Sigmoid colon (tissue), 7 donors: ENCODE data around the gene FAM9C. TPM values are rescaled to one million over a fixed set of nuclear protein-coding genes. Genes with fewer than 3 reads are reported as not detected.
"Not testable (repeated sequence)": the region's sequence is repeated elsewhere in the genome, so short reads cannot be mapped to it uniquely, and the experiment has no call there.

Experiments used
- DNase-seq: peaks from one replicate; pipeline ENCODE4 v3.0.0-alpha.2; 2019
- H3K27ac ChIP-seq, 4 donors: fragments of 200-600 bp; sonication (generic); one replicate each; pipeline ENCODE4 v1.5.1; 2016 to 2019; ENCODE audit warnings: mild to moderate bottlenecking in 1 of 4
- H3K27me3 ChIP-seq, 3 donors: fragments of 200-600 bp; sonication (generic); one replicate each; pipeline ENCODE4 v1.5.1; 2019; ENCODE audit warnings: mild to moderate bottlenecking in 1 of 3
- H3K36me3 ChIP-seq, 4 donors: fragments of 200-600 bp; sonication (generic); one replicate each; pipeline ENCODE4 v1.5.1; 2016 to 2019
- H3K4me1 ChIP-seq, 4 donors: fragments of 200-600 bp; sonication (generic); one replicate each; pipeline ENCODE4 v1.5.1; 2017 to 2019
- H3K4me3 ChIP-seq, 4 donors: fragments of 200-600 bp; sonication (generic); one replicate each; pipeline ENCODE4 v1.5.1; 2017 to 2019; ENCODE audit warnings: mild to moderate bottlenecking in 2 of 4, moderate library complexity in 1 of 4
- H3K9me3 ChIP-seq, 4 donors: fragments of 200-600 bp in 3 of 4; sonication (generic) in 3 of 4; one replicate each; pipeline versions ENCODE4 v1.5.1 to v1.6.1; 2013 to 2019
- EP300 ChIP-seq, 4 donors: sonication (generic); formaldehyde crosslinking; IDR thresholded peaks; one replicate each; pipeline ENCODE4 v1.6.1; 2017; ENCODE audit warnings: antibody characterized with exemption in 4 of 4
- POLR2A ChIP-seq, 2 donors: fragments of 450-650 bp; IDR thresholded peaks; one replicate each; pipeline ENCODE4 v1.6.1; 2016; ENCODE audit warnings: antibody characterized with exemption in 2 of 2, mild to moderate bottlenecking in 2 of 2, moderate library complexity in 2 of 2
- POLR2AphosphoS5 ChIP-seq, 4 donors: sonication (generic); formaldehyde crosslinking; IDR thresholded peaks; one replicate each; pipeline ENCODE4 v1.6.1; 2017; ENCODE audit warnings: antibody characterized with exemption in 4 of 4
- WGBS, 2 donors: extraction: QIAGEN DNeasy Blood & Tissue Kit; methylation state at CpG; one replicate each; pipeline ENCODE4 v1.1.7; 2013; 5-methylcytosine and 5-hydroxymethylcytosine counted together
- intact Hi-C: fragments of 100-400 bp; cut with DNase I; formaldehyde crosslinking; loops from one replicate; pipeline ENCODE4 v1.15.1; 2023
- polyA plus RNA-seq, 3 donors: library from polyadenylated mRNA; stranded (reverse); fragments of 200-250 nt; gene quantifications; one replicate each; pipeline ENCODE4 v1.2.3, GENCODE V29; 2013
- total RNA-seq, 4 donors: library from RNA; depleted of rRNA; stranded (reverse); fragments of >200 nt; gene quantifications; one replicate each; pipeline ENCODE4 v1.1.0, GENCODE V29; 2016
- TF ChIP-seq, protein P1 (sequence below), 4 experiments: fragments of 450-650 bp in 3 of 4; fragments of 200-600 bp in 1 of 4; IDR thresholded peaks; one replicate each; pipeline ENCODE4 v1.5.1; 2016 to 2019; ENCODE audit warnings: antibody characterized with exemption in 4 of 4, mild to moderate bottlenecking in 3 of 4, moderate library complexity in 2 of 4
- donor health status: healthy with polysubstance abuse.
- donor health status: Bipolar disorder and iron deficiency.
- donor health status: healthy.

Gene FAM9C
- total and polyA plus RNA-seq, 7 donors, result 0.17 TPM; not detected in 6

DNA sequence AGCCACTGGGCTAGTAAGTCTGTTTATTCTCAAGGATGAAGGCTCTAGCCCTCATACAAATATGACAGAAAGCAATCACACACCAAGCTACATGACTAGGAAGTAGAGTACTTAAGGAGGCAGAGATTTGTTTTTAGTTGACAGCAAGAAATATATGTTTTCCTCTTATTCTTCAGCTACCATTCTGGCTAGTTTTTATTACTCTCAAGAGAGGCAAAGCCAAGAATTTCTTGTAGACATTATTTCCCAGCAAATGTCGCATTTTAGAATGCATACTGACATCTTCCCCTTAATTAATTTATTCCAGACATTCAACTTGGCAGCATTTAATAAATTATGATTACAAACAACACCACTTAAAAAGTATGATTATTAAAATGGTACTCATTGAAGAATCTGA, 23.4 kb upstream of the FAM9C start:
- no peak overlapping the region for H3K27ac ChIP-seq
- no peak overlapping the region for H3K4me3 ChIP-seq
- no peak for DNase-seq
- no peaks in the 10 kb centered on the region for H3K27me3 ChIP-seq
- WGBS, 2 donors, result 73 to 95% methylated on average over 1 of the region's 1 CpG
- H3K9me3 ChIP-seq, result peaks cover 0 to 5% (median 0%) of the 10 kb centered on the region in 4 donors
- TF ChIP-seq EP300 (IDR thresholded peaks at IDR 0.05), result no peak
- TF ChIP-seq, protein P1, sequence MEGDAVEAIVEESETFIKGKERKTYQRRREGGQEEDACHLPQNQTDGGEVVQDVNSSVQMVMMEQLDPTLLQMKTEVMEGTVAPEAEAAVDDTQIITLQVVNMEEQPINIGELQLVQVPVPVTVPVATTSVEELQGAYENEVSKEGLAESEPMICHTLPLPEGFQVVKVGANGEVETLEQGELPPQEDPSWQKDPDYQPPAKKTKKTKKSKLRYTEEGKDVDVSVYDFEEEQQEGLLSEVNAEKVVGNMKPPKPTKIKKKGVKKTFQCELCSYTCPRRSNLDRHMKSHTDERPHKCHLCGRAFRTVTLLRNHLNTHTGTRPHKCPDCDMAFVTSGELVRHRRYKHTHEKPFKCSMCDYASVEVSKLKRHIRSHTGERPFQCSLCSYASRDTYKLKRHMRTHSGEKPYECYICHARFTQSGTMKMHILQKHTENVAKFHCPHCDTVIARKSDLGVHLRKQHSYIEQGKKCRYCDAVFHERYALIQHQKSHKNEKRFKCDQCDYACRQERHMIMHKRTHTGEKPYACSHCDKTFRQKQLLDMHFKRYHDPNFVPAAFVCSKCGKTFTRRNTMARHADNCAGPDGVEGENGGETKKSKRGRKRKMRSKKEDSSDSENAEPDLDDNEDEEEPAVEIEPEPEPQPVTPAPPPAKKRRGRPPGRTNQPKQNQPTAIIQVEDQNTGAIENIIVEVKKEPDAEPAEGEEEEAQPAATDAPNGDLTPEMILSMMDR (IDR thresholded peaks at IDR 0.05), result no peak
- no peak for TF ChIP-seq POLR2A (IDR thresholded peaks at IDR 0.05)
- no peak for TF ChIP-seq POLR2AphosphoS5 (IDR thresholded peaks at IDR 0.05)
- intact Hi-C loops, result no loop called here
- H3K36me3 ChIP-seq, result no peaks in the 10 kb centered on the region
- no peaks in the 10 kb centered on the region for H3K4me1 ChIP-seq

GRCh38 chrX:13066391-13066790, 22.0 kb upstream of the FAM9C start:
- Histone ChIP-seq H3K9me3 (peaks cover 0 to 5% (median 0%) of the 10 kb centered on the region in 4 donors), H3K4me1 (no peaks in the 10 kb centered on the region), H3K27ac (no peak overlapping the region), H3K36me3 (no peaks in the 10 kb centered on the region), H3K27me3 (no peaks in the 10 kb centered on the region), H3K4me3 (no peak overlapping the region)
- 91 to 93% methylated on average over 4 of the region's 4 CpGs for WGBS, 2 donors
- intact Hi-C loops, result no loop called here
- TF ChIP-seq, protein P1 (IDR thresholded peaks at IDR 0.05), result no peak
- TF ChIP-seq POLR2AphosphoS5 (IDR thresholded peaks at IDR 0.05) (no peak), EP300 (IDR thresholded peaks at IDR 0.05) (no peak), POLR2A (IDR thresholded peaks at IDR 0.05) (no peak)
- no peak for DNase-seq

GRCh38 chrX:13064599-13065143, 20.3 kb upstream of the FAM9C start:
- H3K27me3 ChIP-seq, result no peaks in the 10 kb centered on the region
- peak overlapping the region in 1 of 4 donors; percentile 41 for H3K27ac ChIP-seq
- H3K36me3 ChIP-seq, result no peaks in the 10 kb centered on the region
- H3K4me3 ChIP-seq, result no peak overlapping the region
- peak in 3 of 4 donors; percentile 9 to 25 (median 17) for TF ChIP-seq POLR2AphosphoS5 (IDR thresholded peaks at IDR 0.05)
- TF ChIP-seq EP300 (IDR thresholded peaks at IDR 0.05), result no peak
- peak; percentile 73 for DNase-seq
- H3K9me3 ChIP-seq, result peaks cover 0 to 5% (median 0%) of the 10 kb centered on the region in 4 donors
- H3K4me1 ChIP-seq, result no peaks in the 10 kb centered on the region
- intact Hi-C loops, result no loop called here
- 59 to 83% methylated on average over 2 of the region's 2 CpGs for WGBS, 2 donors

DNA sequence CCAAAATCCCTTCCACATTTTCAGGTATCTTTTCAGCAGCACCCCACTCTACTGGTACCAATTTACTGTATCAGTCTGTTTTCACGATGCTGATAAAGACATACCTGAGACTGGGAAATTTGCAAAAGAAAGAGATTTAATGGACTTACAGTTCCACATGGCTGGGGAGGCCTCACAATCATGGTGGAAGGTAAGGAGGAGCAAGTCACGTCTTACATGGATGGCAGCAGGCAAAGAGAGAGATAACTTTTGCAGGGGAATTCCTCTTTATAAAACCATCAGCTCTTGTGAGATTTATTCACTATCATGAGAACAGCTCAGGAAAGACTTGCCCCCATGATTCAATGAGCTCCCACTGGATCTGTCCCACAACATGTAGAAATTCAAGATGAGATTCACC, 18.7 kb upstream of the FAM9C start:
- intact Hi-C loops, H3K9me3 ChIP-seq: not testable (repeated sequence)
- WGBS, 2 donors, result 95 to 96% methylated on average over 2 of the region's 2 CpGs

DNA sequence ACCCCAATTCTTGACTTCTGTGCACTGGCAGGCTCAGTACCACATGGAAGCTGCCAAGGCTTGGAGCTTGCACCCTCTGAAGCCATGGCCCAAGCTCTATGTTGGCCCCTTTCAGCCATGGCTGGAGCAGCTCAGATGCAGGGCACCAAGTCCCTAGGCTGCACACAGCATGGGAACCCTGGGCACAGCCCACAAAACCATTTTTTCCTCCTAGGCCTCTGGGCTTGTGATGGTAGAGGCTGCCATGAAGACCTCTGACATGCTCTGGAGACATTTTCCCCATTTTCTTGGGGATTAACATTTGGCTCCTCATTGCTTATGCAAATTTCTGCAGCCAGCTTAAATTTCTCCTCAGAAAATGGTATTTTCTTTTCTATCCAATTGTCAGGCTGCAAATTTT, 17.9 kb upstream of the FAM9C start:
- H3K4me3 ChIP-seq, H3K27me3 ChIP-seq, H3K36me3 ChIP-seq, DNase-seq, H3K9me3 ChIP-seq, H3K4me1 ChIP-seq, intact Hi-C loops, H3K27ac ChIP-seq: not testable (repeated sequence)

More for the DNA sequence above, 18.7 kb upstream of the FAM9C start:
- not testable (repeated sequence) for H3K27ac ChIP-seq, H3K27me3 ChIP-seq, H3K4me3 ChIP-seq, DNase-seq, H3K36me3 ChIP-seq, H3K4me1 ChIP-seq

DNA sequence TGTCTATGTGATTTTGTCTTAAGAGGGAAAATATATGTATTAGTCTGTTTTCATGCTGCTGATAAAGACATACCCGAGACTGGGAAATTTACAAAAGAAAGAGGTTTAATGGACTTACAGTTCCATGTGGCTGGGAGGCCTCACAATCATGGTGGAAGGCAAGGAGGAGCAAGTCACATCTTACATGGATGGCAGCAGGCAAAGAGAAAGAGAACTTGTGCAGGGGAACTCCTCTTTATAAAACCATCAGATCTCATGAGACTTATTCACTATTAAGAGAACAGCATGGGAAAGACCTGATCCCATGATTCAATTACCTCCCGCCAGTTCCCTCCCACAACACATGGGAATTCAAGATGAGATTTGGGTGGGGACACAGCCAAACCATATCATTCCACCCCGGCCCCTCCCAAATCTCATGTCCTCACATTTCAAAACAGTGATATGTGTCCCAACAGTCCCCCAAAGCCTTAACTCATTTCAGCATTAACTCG, 16.8 kb upstream of the FAM9C start:
- H3K36me3 ChIP-seq, intact Hi-C loops, DNase-seq, H3K27ac ChIP-seq, H3K4me1 ChIP-seq, H3K4me3 ChIP-seq, H3K9me3 ChIP-seq, H3K27me3 ChIP-seq: not testable (repeated sequence)
- 96% methylated on average over 4 of the region's 4 CpGs for WGBS, 2 donors
